ENCODE data around the gene VASH2. TPM values are rescaled to one million over a fixed set of nuclear protein-coding genes. Genes with fewer than 3 reads are reported as not detected.

VASH2 gene
- total and polyA plus RNA-seq, 12 donors = 0.37 to 1.2 (median 0.73) TPM

- no peak for DNase-seq
- TF ChIP-seq CTCF (IDR thresholded peaks at IDR 0.05) = no peak
- Histone ChIP-seq H3K9me3 (no peaks in the 10 kb centered on the region), H3K27ac (no peak overlapping the region), H3K36me3 (no peaks in the 10 kb centered on the region), H3K27me3 (peaks cover 0 to 67% (median 34%) of the 10 kb centered on the region in 7 donors), H3K4me1 (no peaks in the 10 kb centered on the region), H3K4me3 (no peak overlapping the region)
- intact Hi-C loops (cut with DNase I) = no loop called here
- WGBS, 2 donors = 76 to 88% methylated on average over 2 of the region's 2 CpGs
- ATAC-seq = no peak
These were observed 85.2 kb downstream of the VASH2 start for GRCh38 chr1:213035573-213035972.

Other genes with a start within 250 kb of the VASH2 start
- gene NSL1, start 158.8 kb upstream of the VASH2 start, total RNA-seq = 10 to 100 TPM; 19.1 to 30.1 (median 24.3) TPM
- gene NSL1, start 158.8 kb upstream of the VASH2 start, polyA plus RNA-seq = 10 to 100 TPM in 1 of 2 donors, 1 to 10 TPM in 1; 9.4 to 21.3 TPM
- 10 to 100 TPM; 20.7 to 38.8 (median 26.5) TPM for gene TATDN3, start 158.6 kb upstream of the VASH2 start, total RNA-seq
- gene TATDN3, start 158.6 kb upstream of the VASH2 start, polyA plus RNA-seq = 10 to 100 TPM; 12.9 to 23.4 TPM
- under 1 TPM in 1 of 10 donors, not detected in 9; 0.56 TPM for gene SPATA45, start 102.9 kb upstream of the VASH2 start, total RNA-seq
- not detected for gene SPATA45, start 102.9 kb upstream of the VASH2 start, polyA plus RNA-seq
- gene FLVCR1, start 92.3 kb upstream of the VASH2 start, total RNA-seq = 1 to 10 TPM; 1.2 to 4.9 (median 2.2) TPM
- gene FLVCR1, start 92.3 kb upstream of the VASH2 start, polyA plus RNA-seq = 1 to 10 TPM; 1.3 to 2.8 TPM
- gene ANGEL2, start 65.3 kb downstream of the VASH2 start, total RNA-seq = 10 to 100 TPM; 13.8 to 22.0 (median 18.6) TPM
- gene ANGEL2, start 65.3 kb downstream of the VASH2 start, polyA plus RNA-seq = 10 to 100 TPM in 1 of 2 donors, 1 to 10 TPM in 1; 6.1 to 20.0 TPM
- 10 to 100 TPM in 8 of 10 donors, 1 to 10 TPM in 2; 9.1 to 13.8 (median 10.4) TPM for gene RPS6KC1, start 100.7 kb downstream of the VASH2 start, total RNA-seq
- gene RPS6KC1, start 100.7 kb downstream of the VASH2 start, polyA plus RNA-seq = 1 to 10 TPM; 3.8 to 5.7 TPM

All from heart right ventricle (tissue), 16 donors.